Astrocyte of the spinal cord (primary cell): Measurements from ENCODE around the gene MRPS10.
A peak's percentile ranks its signal among the peaks of the same experiment; 100 is the strongest.
"Not testable (repeated sequence)": the region's sequence is repeated elsewhere in the genome, so short reads cannot be mapped to it uniquely, and the experiment has no call there.

Source experiments
- DNase-seq: peaks from one replicate; pipeline ENCODE4 v3.0.0; 2011; ENCODE audit warnings: low read depth, low spot score
- H3K4me3 ChIP-seq: 2 replicates; pipeline ENCODE4 v1.5.1; 2011; ENCODE audit warnings: low read depth, mild to moderate bottlenecking, low read length, moderate library complexity
- in situ Hi-C: cut with HindIII; loops from 2 replicates; pipeline ENCODE4 v1.10.0; 2017; ENCODE audit warnings: low sequenced_read_pairs
- TF ChIP-seq, protein P1 (sequence below): IDR thresholded peaks from 2 replicates; pipeline ENCODE4 v1.5.1; 2012; ENCODE audit warnings: low read depth, mild to moderate bottlenecking, low read length, inconsistent platforms

MRPS10 gene

DNA sequence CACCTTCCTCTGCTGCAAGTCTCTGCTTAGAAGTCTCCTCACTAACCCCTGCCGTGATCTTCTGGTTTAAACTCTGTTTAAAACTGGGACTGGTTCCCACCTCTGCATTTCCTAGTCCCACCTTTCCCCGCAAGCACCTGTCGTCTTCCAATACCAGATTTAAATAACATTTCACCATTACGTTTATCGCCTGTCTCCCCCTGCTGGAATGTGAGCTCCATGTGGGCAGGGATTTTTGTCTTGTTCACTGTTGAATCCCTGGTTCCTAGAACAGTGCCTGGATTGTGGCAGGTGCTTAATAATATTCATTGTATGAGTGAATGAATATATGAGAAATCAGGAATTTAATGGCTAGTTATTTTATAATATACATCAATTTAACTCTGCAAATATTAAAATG lies 41.8 kb downstream of the MRPS10 start:
- in situ Hi-C loops, result no loop called here
- TF ChIP-seq, protein P1, sequence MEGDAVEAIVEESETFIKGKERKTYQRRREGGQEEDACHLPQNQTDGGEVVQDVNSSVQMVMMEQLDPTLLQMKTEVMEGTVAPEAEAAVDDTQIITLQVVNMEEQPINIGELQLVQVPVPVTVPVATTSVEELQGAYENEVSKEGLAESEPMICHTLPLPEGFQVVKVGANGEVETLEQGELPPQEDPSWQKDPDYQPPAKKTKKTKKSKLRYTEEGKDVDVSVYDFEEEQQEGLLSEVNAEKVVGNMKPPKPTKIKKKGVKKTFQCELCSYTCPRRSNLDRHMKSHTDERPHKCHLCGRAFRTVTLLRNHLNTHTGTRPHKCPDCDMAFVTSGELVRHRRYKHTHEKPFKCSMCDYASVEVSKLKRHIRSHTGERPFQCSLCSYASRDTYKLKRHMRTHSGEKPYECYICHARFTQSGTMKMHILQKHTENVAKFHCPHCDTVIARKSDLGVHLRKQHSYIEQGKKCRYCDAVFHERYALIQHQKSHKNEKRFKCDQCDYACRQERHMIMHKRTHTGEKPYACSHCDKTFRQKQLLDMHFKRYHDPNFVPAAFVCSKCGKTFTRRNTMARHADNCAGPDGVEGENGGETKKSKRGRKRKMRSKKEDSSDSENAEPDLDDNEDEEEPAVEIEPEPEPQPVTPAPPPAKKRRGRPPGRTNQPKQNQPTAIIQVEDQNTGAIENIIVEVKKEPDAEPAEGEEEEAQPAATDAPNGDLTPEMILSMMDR, result peak; percentile 44
- DNase-seq, result no peak
- no peak overlapping the region for H3K4me3 ChIP-seq

DNA sequence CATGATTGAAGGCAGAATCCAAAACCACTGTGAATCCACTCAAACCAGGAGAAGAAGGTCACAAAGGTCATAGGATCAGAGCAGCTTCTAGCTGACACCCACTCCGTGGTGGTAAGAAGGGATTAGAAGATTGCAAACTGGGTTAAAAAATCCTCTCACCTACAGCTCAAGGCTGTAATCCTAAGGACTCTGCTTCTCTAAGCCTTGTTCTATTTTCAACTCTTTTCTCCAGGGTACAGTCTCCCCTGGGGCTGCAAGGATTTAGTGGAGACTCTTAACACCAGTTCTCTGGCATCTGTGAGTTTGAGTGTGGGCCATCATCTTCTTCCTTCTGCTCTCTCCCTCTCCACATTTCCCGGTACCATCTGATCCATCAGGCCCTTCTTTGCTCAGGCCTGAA lies 44.6 kb downstream of the MRPS10 start, which contains the start of gene GUCA1A:
TSS of gene GUCA1A (plus strand) at position 264 of the 400 bp plus-strand sequence. CDS start 250 bp downstream, outside the sequence.
- in situ Hi-C loops, result no loop called here
- TF ChIP-seq, protein P1, result no peak
- DNase-seq, result no peak
- H3K4me3 ChIP-seq, result no peak within 1 kb of the TSS

DNA sequence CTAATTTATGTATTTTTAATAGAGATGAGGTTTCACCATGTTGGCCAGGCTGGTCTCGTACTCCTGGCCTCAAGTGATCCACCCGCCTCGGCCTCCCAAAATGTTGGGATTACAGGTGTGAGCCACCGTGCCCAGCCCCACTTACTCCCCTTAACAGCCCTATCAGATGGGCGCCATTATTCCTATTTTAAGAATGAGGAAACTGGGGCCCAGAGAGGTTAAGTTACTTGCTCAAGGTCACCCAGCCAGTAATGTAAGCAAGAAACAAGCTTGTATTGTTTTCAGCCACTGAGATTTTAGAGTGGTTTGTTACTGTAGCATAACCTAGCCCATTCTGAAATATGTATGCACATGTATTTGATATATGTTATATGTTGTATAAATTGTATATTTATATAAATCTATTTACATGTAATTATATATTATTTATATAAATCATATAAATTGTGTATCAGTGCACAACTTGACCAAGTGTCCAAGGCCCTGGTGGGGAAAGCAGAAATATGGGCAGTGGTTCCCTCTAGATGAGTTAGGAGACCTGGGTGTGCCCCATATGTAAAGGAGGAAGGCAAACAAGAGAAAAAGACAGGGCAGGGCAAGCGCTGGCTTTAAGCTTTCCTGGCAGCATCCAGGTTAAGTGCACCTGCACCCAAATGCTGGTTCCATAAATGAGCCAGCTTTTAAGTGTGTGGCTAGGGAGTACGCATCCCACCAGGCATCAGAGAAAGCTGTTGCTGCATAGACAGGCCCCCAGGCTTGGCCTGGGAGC lies 45.7 kb downstream of the MRPS10 start:
- in situ Hi-C loops, result no loop called here
- DNase-seq, result no peak
- H3K4me3 ChIP-seq, result no peak overlapping the region
- TF ChIP-seq, protein P1, result no peak

DNA sequence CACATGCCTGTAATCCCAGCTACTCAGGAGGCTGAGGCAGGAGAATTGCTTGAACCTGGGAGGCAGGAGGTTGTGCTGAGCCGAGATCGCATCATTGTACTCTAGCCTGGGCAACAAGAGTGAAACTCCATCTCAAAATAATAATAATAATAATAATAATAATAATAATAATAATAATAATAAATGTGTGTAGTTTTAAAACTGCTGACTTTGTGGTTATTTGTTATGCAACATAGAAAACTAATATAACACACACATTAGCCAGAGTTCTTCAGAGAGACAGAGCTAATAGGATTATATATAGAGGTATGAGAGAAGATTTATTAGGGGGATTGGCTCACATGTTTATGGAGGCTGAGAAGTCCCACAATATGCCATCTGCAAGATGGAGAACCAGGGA lies 47.9 kb downstream of the MRPS10 start:
- in situ Hi-C loops, DNase-seq, H3K4me3 ChIP-seq: not testable (repeated sequence)

DNA sequence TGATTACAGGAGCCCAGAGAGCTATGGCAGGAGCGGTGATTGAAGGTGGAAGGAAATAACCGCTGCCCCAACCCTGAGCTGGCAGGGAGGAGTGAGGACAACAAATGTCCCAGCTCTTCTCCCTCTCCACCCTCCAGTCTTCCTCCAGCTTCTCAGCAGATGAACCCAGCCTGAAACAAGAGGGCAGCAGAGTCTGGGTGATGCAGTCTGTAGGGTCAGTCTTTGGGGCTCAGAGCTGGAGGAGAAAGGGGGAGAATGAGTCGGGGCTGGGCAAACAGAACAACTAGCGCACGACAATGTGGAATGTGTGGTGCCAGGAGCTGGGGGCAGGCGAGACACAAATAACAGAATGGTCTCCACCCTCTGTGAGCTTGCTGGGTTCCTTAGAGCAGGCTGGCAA lies 49.0 kb downstream of the MRPS10 start:
- no peak for DNase-seq
- TF ChIP-seq, protein P1, result peak; percentile 6
- in situ Hi-C loops, result no loop called here
- no peak overlapping the region for H3K4me3 ChIP-seq

DNA sequence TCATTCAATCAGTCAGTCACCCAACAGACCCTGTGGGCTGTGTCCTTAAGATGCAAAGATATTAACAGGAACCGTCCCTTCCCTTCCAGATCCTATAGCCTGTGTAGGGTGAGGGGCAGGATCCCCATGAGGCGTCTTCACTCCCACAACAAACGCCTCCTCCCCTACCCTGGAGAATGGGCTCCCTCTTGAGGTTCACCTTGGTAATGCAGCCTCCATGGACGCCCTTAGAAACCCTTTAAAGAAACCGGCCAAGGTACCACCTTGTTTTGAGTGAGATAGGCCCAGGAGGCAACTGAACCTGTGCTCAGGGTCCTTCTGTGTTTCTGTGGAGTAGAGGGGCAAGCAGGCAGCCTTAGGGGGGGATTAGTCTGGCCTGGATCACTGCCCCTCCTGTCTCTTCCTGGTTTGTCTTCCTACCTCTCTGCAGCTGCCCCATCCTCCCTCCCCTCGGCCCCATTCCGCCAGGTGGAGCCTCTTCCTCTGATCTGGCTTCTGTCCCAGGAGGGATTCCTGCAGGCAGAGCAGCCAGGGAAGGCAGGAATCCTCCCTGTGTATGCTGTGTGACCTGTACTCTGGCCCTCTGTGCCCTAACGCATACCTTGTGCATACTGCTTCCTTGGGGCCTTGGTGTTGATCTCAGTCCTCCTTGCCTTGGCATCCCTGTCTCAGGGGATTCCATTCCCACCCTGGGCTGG lies 51.1 kb downstream of the MRPS10 start:
- peak; percentile 71 for DNase-seq
- in situ Hi-C loops, result no loop called here
- TF ChIP-seq, protein P1, result peak; percentile 95

DNA sequence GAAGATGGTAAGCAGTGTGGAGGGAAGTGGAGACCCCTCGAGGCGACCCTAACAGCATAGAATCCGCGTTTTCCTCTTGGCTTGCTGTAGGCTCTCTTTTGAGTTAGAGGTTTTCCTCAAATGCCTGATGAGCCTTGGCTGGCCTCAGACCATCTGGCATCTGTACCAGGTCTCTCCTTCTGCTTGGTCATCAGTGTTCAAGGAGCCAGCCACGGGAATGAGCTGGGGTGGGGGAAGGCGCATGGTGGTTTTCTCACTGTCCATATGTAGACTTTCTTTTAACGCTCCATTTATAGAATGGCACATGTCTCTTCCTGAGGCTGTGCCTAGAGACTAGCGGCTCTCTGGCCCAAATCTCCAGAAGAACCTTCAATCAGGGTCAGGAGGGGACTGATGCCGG lies 52.6 kb downstream of the MRPS10 start:
- in situ Hi-C loops, result no loop called here
- no peak overlapping the region for H3K4me3 ChIP-seq
- no peak for DNase-seq
- TF ChIP-seq, protein P1, result no peak

More for the DNA sequence above, 51.1 kb downstream of the MRPS10 start:
- no peak overlapping the region for H3K4me3 ChIP-seq
